Activated CD4-positive, alpha-beta memory T cell treated with anti-CD3 and anti-CD28 coated beads, Interleukin-2, amount 10 ng/mL, durations not matched to agents 7 days and 5 days (primary cell): ENCODE measurements around the gene CRYGS. TPM values are rescaled to one million over a fixed set of nuclear protein-coding genes. Genes with fewer than 3 reads are reported as not detected.
"Not testable (repeated sequence)": the region's sequence is repeated elsewhere in the genome, so short reads cannot be mapped to it uniquely, and the experiment has no call there.

Experiments used
- CTCF ChIA-PET: fragments of 350-600 bp; sonication (Branson Sonifier 250); formaldehyde crosslinking; loops from one replicate; lab custom pipeline; 2021; ENCODE audit warnings: antibody characterized with exemption, inconsistent platforms; lab: Charles Lee
- POLR2A ChIA-PET: fragments of 350-600 bp; sonication (Branson Sonifier 250); formaldehyde crosslinking; loops from one replicate; lab custom pipeline; 2021; ENCODE audit warnings: antibody characterized with exemption; lab: Charles Lee
- DNase-seq: peaks from one replicate; pipeline ENCODE4 v3.0.0-alpha.2; 2020
- H3K27ac Mint-ChIP-seq: one replicate; pipeline ENCODE4 v1.8.0; 2021; ENCODE audit warnings: mild to moderate bottlenecking, mixed read lengths
- H3K27me3 Mint-ChIP-seq: one replicate; pipeline ENCODE4 v1.8.0; 2021; ENCODE audit warnings: mixed read lengths
- H3K36me3 Mint-ChIP-seq: one replicate; pipeline ENCODE4 v1.8.0; 2021; ENCODE audit warnings: low read depth, mixed read lengths
- H3K4me1 Mint-ChIP-seq: one replicate; pipeline ENCODE4 v1.8.0; 2021; ENCODE audit warnings: mixed read lengths
- H3K4me3 Mint-ChIP-seq: one replicate; pipeline ENCODE4 v1.8.0; 2021; ENCODE audit warnings: mild to moderate bottlenecking, mixed read lengths
- H3K9me3 Mint-ChIP-seq: one replicate; pipeline ENCODE4 v1.8.0; 2021; ENCODE audit warnings: mixed read lengths
- total RNA-seq, 2 experiments: library from RNA; stranded (reverse); gene quantifications; one replicate each; pipeline ENCODE4 v1.2.3, GENCODE V29; 2021

The CRYGS gene
- total RNA-seq, 2 experiments from 2014 or later, result 4.1 to 4.8 TPM

- H3K27ac Mint-ChIP-seq, H3K4me3 Mint-ChIP-seq, H3K4me1 Mint-ChIP-seq, CTCF ChIA-PET, H3K36me3 Mint-ChIP-seq, H3K27me3 Mint-ChIP-seq, POLR2A ChIA-PET, DNase-seq: not testable (repeated sequence)
- H3K9me3 Mint-ChIP-seq, result peaks cover 15% of the 10 kb centered on the region
Measured at GRCh38 chr3:186498022-186498421, 46.2 kb downstream of the CRYGS start.

GRCh38 chr3:186497608-186498007 lies 46.6 kb downstream of the CRYGS start:
- Mint-ChIP-seq H3K4me3 (no peak overlapping the region), H3K4me1 (no peaks in the 10 kb centered on the region), H3K36me3 (no peaks in the 10 kb centered on the region), H3K9me3 (peaks cover 15% of the 10 kb centered on the region), H3K27me3 (peaks cover 5% of the 10 kb centered on the region), H3K27ac (no peak overlapping the region)
- ChIA-PET POLR2A (no interaction called here), CTCF (no interaction called here)
- no peak for DNase-seq

- Mint-ChIP-seq H3K27ac (no peak overlapping the region), H3K4me1 (no peaks in the 10 kb centered on the region), H3K4me3 (no peak overlapping the region), H3K27me3 (peaks cover 5% of the 10 kb centered on the region), H3K9me3 (peaks cover 15% of the 10 kb centered on the region), H3K36me3 (no peaks in the 10 kb centered on the region)
- POLR2A ChIA-PET, result no interaction called here
- CTCF ChIA-PET, result no interaction called here
- DNase-seq, result no peak
Measured at GRCh38 chr3:186496635-186497034, 47.5 kb downstream of the CRYGS start.

GRCh38 chr3:186496016-186496415 lies 48.2 kb downstream of the CRYGS start:
- ChIA-PET CTCF (no interaction called here), POLR2A (no interaction called here)
- H3K27me3 Mint-ChIP-seq, result peaks cover 4% of the 10 kb centered on the region
- peaks cover 15% of the 10 kb centered on the region for H3K9me3 Mint-ChIP-seq
- H3K27ac Mint-ChIP-seq, result no peak overlapping the region
- no peak overlapping the region for H3K4me3 Mint-ChIP-seq
- no peaks in the 10 kb centered on the region for H3K36me3 Mint-ChIP-seq
- DNase-seq, result no peak
- no peaks in the 10 kb centered on the region for H3K4me1 Mint-ChIP-seq

- H3K9me3 Mint-ChIP-seq, result peaks cover 5% of the 10 kb centered on the region
- CTCF ChIA-PET, result no interaction called here
Measured at GRCh38 chr3:186493525-186494255, 50.5 kb downstream of the CRYGS start.

GRCh38 chr3:186492385-186492984 lies 51.7 kb downstream of the CRYGS start:
- Mint-ChIP-seq H3K4me3 (no peak overlapping the region), H3K36me3 (no peaks in the 10 kb centered on the region), H3K9me3 (no peaks in the 10 kb centered on the region), H3K27ac (no peak overlapping the region), H3K27me3 (no peaks in the 10 kb centered on the region), H3K4me1 (no peaks in the 10 kb centered on the region)
- ChIA-PET CTCF (interaction anchor here (1.0 kb wide), 1 partner anchor 509 kb away, joined by 3 read pairs; no protein-coding TSS in a partner anchor), POLR2A (no interaction called here)
- no peak for DNase-seq

More at GRCh38 chr3:186493525-186494255, 50.5 kb downstream of the CRYGS start:
- Mint-ChIP-seq H3K4me3 (no peak overlapping the region), H3K36me3 (no peaks in the 10 kb centered on the region), H3K4me1 (no peaks in the 10 kb centered on the region), H3K27me3 (no peaks in the 10 kb centered on the region), H3K27ac (no peak overlapping the region)
- POLR2A ChIA-PET, result no interaction called here
- no peak for DNase-seq

GRCh38 chr3:186489507-186489906 lies 54.7 kb downstream of the CRYGS start:
- no peak overlapping the region for H3K27ac Mint-ChIP-seq
- CTCF ChIA-PET, result no interaction called here
- no peaks in the 10 kb centered on the region for H3K36me3 Mint-ChIP-seq
- no peaks in the 10 kb centered on the region for H3K9me3 Mint-ChIP-seq
- H3K4me3 Mint-ChIP-seq, result no peak overlapping the region
- H3K27me3 Mint-ChIP-seq, result no peaks in the 10 kb centered on the region
- no peak for DNase-seq
- no peaks in the 10 kb centered on the region for H3K4me1 Mint-ChIP-seq
- POLR2A ChIA-PET, result no interaction called here

Other genes with a start within 250 kb of the CRYGS start
- gene DGKG, start 182.1 kb downstream of the CRYGS start, total RNA-seq, result under 1 TPM; 0.13 to 0.58 TPM
- 10 to 100 TPM; 11.9 to 13.5 TPM for gene TBCCD1, start 23.0 kb upstream of the CRYGS start, total RNA-seq
- gene DNAJB11, start 26.3 kb upstream of the CRYGS start, total RNA-seq, result 10 to 100 TPM; 50.7 to 55.7 TPM
- gene AHSG, start 68.7 kb upstream of the CRYGS start, total RNA-seq, result not detected
- not detected for gene FETUB, start 96.0 kb upstream of the CRYGS start, total RNA-seq
- not detected for gene HRG, start 121.6 kb upstream of the CRYGS start, total RNA-seq
- gene KNG1, start 173.0 kb upstream of the CRYGS start, total RNA-seq, result not detected
- 100 to 1,000 TPM; 385 to 388 TPM for gene EIF4A2, start 239.2 kb upstream of the CRYGS start, total RNA-seq